ENCODE results near the gene GAB3.
A peak's percentile ranks its signal among the peaks of the same experiment; 100 is the strongest.

The GAB3 gene

GRCh38 chrX:154749856-154750255 lies 1.0 kb downstream of the GAB3 start:
- DNase-seq (ENCODE audit: low spot score) = no peak

GRCh38 chrX:154748712-154749339 lies 2.1 kb downstream of the GAB3 start:
- DNase-seq (ENCODE audit: low spot score) = peak; percentile 37

GRCh38 chrX:154742613-154743012 lies 8.3 kb downstream of the GAB3 start:
- no peak for DNase-seq (ENCODE audit: low spot score)

- DNase-seq (ENCODE audit: low spot score) = no peak
These were observed 10.9 kb downstream of the GAB3 start for GRCh38 chrX:154739952-154740465.

- no peak for DNase-seq (ENCODE audit: low spot score)
These were observed 12.7 kb downstream of the GAB3 start for GRCh38 chrX:154738011-154738738.

- DNase-seq (ENCODE audit: low spot score) = no peak
These were observed 13.7 kb downstream of the GAB3 start for GRCh38 chrX:154737136-154737535.

GRCh38 chrX:154735695-154736393 lies 15.0 kb downstream of the GAB3 start:
- no peak for DNase-seq (ENCODE audit: low spot score)

- no peak for DNase-seq (ENCODE audit: low spot score)
These were observed 16.7 kb downstream of the GAB3 start for GRCh38 chrX:154734061-154734781.

GRCh38 chrX:154733066-154733425 lies 17.8 kb downstream of the GAB3 start:
- DNase-seq (ENCODE audit: low spot score) = no peak

- no peak for DNase-seq (ENCODE audit: low spot score)
These were observed 18.3 kb downstream of the GAB3 start for GRCh38 chrX:154732421-154733065.

GRCh38 chrX:154731881-154732280 lies 19.0 kb downstream of the GAB3 start:
- DNase-seq (ENCODE audit: low spot score) = no peak

- DNase-seq (ENCODE audit: low spot score) = no peak
These were observed 19.7 kb downstream of the GAB3 start for GRCh38 chrX:154731184-154731583.

GRCh38 chrX:154730253-154730891 lies 20.5 kb downstream of the GAB3 start:
- no peak for DNase-seq (ENCODE audit: low spot score)

GRCh38 chrX:154729439-154729838 lies 21.4 kb downstream of the GAB3 start:
- no peak for DNase-seq (ENCODE audit: low spot score)

GRCh38 chrX:154728431-154729190 lies 22.3 kb downstream of the GAB3 start:
- DNase-seq (ENCODE audit: low spot score) = no peak

- DNase-seq (ENCODE audit: low spot score) = no peak
These were observed 23.0 kb downstream of the GAB3 start for GRCh38 chrX:154727871-154728270.

- no peak for DNase-seq (ENCODE audit: low spot score)
These were observed 23.5 kb downstream of the GAB3 start for GRCh38 chrX:154727418-154727817.

GRCh38 chrX:154724993-154725756 lies 25.7 kb downstream of the GAB3 start:
- DNase-seq (ENCODE audit: low spot score) = no peak

- no peak for DNase-seq (ENCODE audit: low spot score)
These were observed 29.7 kb downstream of the GAB3 start for GRCh38 chrX:154721155-154721554.

GRCh38 chrX:154720067-154720466 lies 30.8 kb downstream of the GAB3 start:
- DNase-seq (ENCODE audit: low spot score) = no peak

All from HuH-7.5 (cell line).